ENCODE results near the gene UROC1. TPM values are rescaled to one million over a fixed set of nuclear protein-coding genes. Genes with fewer than 3 reads are reported as not detected.

Gene UROC1
- total RNA-seq, 1 experiment from 2014 or later: not detected

GRCh38 chr3:126442856-126443242, 74.7 kb downstream of the UROC1 start:
- Histone ChIP-seq H3K4me1 (ENCODE audit: low read length) (no peaks in the 10 kb centered on the region), H3K9me3 (ENCODE audit: low read length) (no peaks in the 10 kb centered on the region), H3K36me3 (ENCODE audit: insufficient read depth, low read length) (no peaks in the 10 kb centered on the region; the same call in 1 of the 2 replicates), H3K9me2 (replicated peaks; ENCODE audit: insufficient read depth, low read length) (no peaks in the 10 kb centered on the region), H2AFZ (ENCODE audit: low read length) (no peak overlapping the region), H4K20me1 (ENCODE audit: insufficient read depth, low read depth, low read length) (0 out of 2 replicates have a peak, but pooled peaks cover 6% of the 10 kb centered on the region), H3K79me2 (ENCODE audit: low read length) (peaks cover 4% of the 10 kb centered on the region; the same call in 1 of the 2 replicates), H3K27me3 (ENCODE audit: low read length) (no peaks in the 10 kb centered on the region), H3K4me2 (ENCODE audit: low read depth, low read length, poor library complexity, severe bottlenecking) (no peak overlapping the region), H3K27ac (ENCODE audit: low read length) (no peak overlapping the region), H3K9ac (ENCODE audit: low read length) (no peak overlapping the region), H3K4me3 (ENCODE audit: low read length) (no peak overlapping the region)
- no peak for DNase-seq

- no peaks in the 10 kb centered on the region for H3K27me3 ChIP-seq (ENCODE audit: low read length)
- H4K20me1 ChIP-seq (ENCODE audit: insufficient read depth, low read depth, low read length): 0 out of 2 replicates have a peak, but pooled peaks cover 6% of the 10 kb centered on the region
- no peak overlapping the region for H3K27ac ChIP-seq (ENCODE audit: low read length)
Measured at GRCh38 chr3:126442094-126442855, 75.3 kb downstream of the UROC1 start.

GRCh38 chr3:126441256-126441880, 76.2 kb downstream of the UROC1 start:
- Histone ChIP-seq H3K36me3 (ENCODE audit: insufficient read depth, low read length) (no peaks in the 10 kb centered on the region; the same call in 1 of the 2 replicates), H3K4me1 (ENCODE audit: low read length) (no peaks in the 10 kb centered on the region), H3K9me3 (ENCODE audit: low read length) (no peaks in the 10 kb centered on the region), H3K79me2 (ENCODE audit: low read length) (peaks cover 4% of the 10 kb centered on the region; the same call in 1 of the 2 replicates), H3K27me3 (ENCODE audit: low read length) (no peaks in the 10 kb centered on the region), H3K4me3 (ENCODE audit: low read length) (no peak overlapping the region), H3K9ac (ENCODE audit: low read length) (no peak overlapping the region), H3K4me2 (ENCODE audit: low read depth, low read length, poor library complexity, severe bottlenecking) (no peak overlapping the region), H3K9me2 (replicated peaks; ENCODE audit: insufficient read depth, low read length) (no peaks in the 10 kb centered on the region), H3K27ac (ENCODE audit: low read length) (no peak overlapping the region), H4K20me1 (ENCODE audit: insufficient read depth, low read depth, low read length) (0 out of 2 replicates have a peak, but pooled peaks cover 6% of the 10 kb centered on the region), H2AFZ (ENCODE audit: low read length) (no peak overlapping the region)
- no peak for DNase-seq

More at GRCh38 chr3:126442094-126442855, 75.3 kb downstream of the UROC1 start:
- Histone ChIP-seq H3K9me3 (ENCODE audit: low read length) (no peaks in the 10 kb centered on the region), H3K79me2 (ENCODE audit: low read length) (peaks cover 4% of the 10 kb centered on the region; the same call in 1 of the 2 replicates), H3K9ac (ENCODE audit: low read length) (no peak overlapping the region), H3K9me2 (replicated peaks; ENCODE audit: insufficient read depth, low read length) (no peaks in the 10 kb centered on the region), H3K36me3 (ENCODE audit: insufficient read depth, low read length) (no peaks in the 10 kb centered on the region; the same call in 1 of the 2 replicates), H3K4me2 (ENCODE audit: low read depth, low read length, poor library complexity, severe bottlenecking) (no peak overlapping the region), H2AFZ (ENCODE audit: low read length) (no peak overlapping the region), H3K4me1 (ENCODE audit: low read length) (no peaks in the 10 kb centered on the region), H3K4me3 (ENCODE audit: low read length) (no peak overlapping the region)
- no peak for DNase-seq

- Histone ChIP-seq H3K9me3 (ENCODE audit: low read length) (no peaks in the 10 kb centered on the region), H3K27ac (ENCODE audit: low read length) (no peak overlapping the region), H3K4me2 (ENCODE audit: low read depth, low read length, poor library complexity, severe bottlenecking) (no peak overlapping the region), H3K27me3 (ENCODE audit: low read length) (no peaks in the 10 kb centered on the region), H3K4me1 (ENCODE audit: low read length) (no peaks in the 10 kb centered on the region), H3K9me2 (replicated peaks; ENCODE audit: insufficient read depth, low read length) (no peaks in the 10 kb centered on the region), H4K20me1 (ENCODE audit: insufficient read depth, low read depth, low read length) (0 out of 2 replicates have a peak, but pooled peaks cover under 1% of the 10 kb centered on the region), H3K9ac (ENCODE audit: low read length) (no peak overlapping the region), H3K4me3 (ENCODE audit: low read length) (no peak overlapping the region), H3K79me2 (ENCODE audit: low read length) (peaks cover 1% of the 10 kb centered on the region; the same call in 1 of the 2 replicates), H3K36me3 (ENCODE audit: insufficient read depth, low read length) (no peaks in the 10 kb centered on the region; the same call in 1 of the 2 replicates), H2AFZ (ENCODE audit: low read length) (no peak overlapping the region)
- no peak for DNase-seq
Measured at GRCh38 chr3:126440709-126440995, 76.9 kb downstream of the UROC1 start.

GRCh38 chr3:126439968-126440708, 77.4 kb downstream of the UROC1 start:
- H3K4me2 ChIP-seq (ENCODE audit: low read depth, low read length, poor library complexity, severe bottlenecking): no peak overlapping the region
- no peaks in the 10 kb centered on the region; the same call in 1 of the 2 replicates for H3K36me3 ChIP-seq (ENCODE audit: insufficient read depth, low read length)
- no peak overlapping the region for H3K9ac ChIP-seq (ENCODE audit: low read length)
- no peaks in the 10 kb centered on the region for H3K9me2 ChIP-seq (replicated peaks; ENCODE audit: insufficient read depth, low read length)
- H3K4me1 ChIP-seq (ENCODE audit: low read length): no peaks in the 10 kb centered on the region
- no peak for DNase-seq
- no peaks in the 10 kb centered on the region for H3K9me3 ChIP-seq (ENCODE audit: low read length)
- H3K27ac ChIP-seq (ENCODE audit: low read length): no peak overlapping the region
- no peaks in the 10 kb centered on the region for H3K27me3 ChIP-seq (ENCODE audit: low read length)
- H4K20me1 ChIP-seq (ENCODE audit: insufficient read depth, low read depth, low read length): no peaks in the 10 kb centered on the region
- no peak overlapping the region for H3K4me3 ChIP-seq (ENCODE audit: low read length)
- H2AFZ ChIP-seq (ENCODE audit: low read length): no peak overlapping the region
- no peaks in the 10 kb centered on the region for H3K79me2 ChIP-seq (ENCODE audit: low read length)

- Histone ChIP-seq H3K79me2 (ENCODE audit: low read length) (no peaks in the 10 kb centered on the region), H3K4me3 (ENCODE audit: low read length) (no peak overlapping the region), H3K27me3 (ENCODE audit: low read length) (no peaks in the 10 kb centered on the region), H4K20me1 (ENCODE audit: insufficient read depth, low read depth, low read length) (no peaks in the 10 kb centered on the region), H3K4me2 (ENCODE audit: low read depth, low read length, poor library complexity, severe bottlenecking) (no peak overlapping the region), H3K36me3 (ENCODE audit: insufficient read depth, low read length) (no peaks in the 10 kb centered on the region; the same call in 1 of the 2 replicates), H3K9ac (ENCODE audit: low read length) (no peak overlapping the region), H2AFZ (ENCODE audit: low read length) (no peak overlapping the region), H3K9me2 (replicated peaks; ENCODE audit: insufficient read depth, low read length) (no peaks in the 10 kb centered on the region), H3K9me3 (ENCODE audit: low read length) (no peaks in the 10 kb centered on the region), H3K4me1 (ENCODE audit: low read length) (no peaks in the 10 kb centered on the region), H3K27ac (ENCODE audit: low read length) (no peak overlapping the region)
- DNase-seq: no peak
Measured at GRCh38 chr3:126439346-126439967, 78.1 kb downstream of the UROC1 start.

- DNase-seq: no peak
- Histone ChIP-seq H4K20me1 (ENCODE audit: insufficient read depth, low read depth, low read length) (no peaks in the 10 kb centered on the region), H3K27ac (ENCODE audit: low read length) (no peak overlapping the region), H3K4me3 (ENCODE audit: low read length) (no peak overlapping the region), H2AFZ (ENCODE audit: low read length) (no peak overlapping the region), H3K4me1 (ENCODE audit: low read length) (no peaks in the 10 kb centered on the region), H3K9me2 (replicated peaks; ENCODE audit: insufficient read depth, low read length) (no peaks in the 10 kb centered on the region), H3K4me2 (ENCODE audit: low read depth, low read length, poor library complexity, severe bottlenecking) (no peak overlapping the region), H3K36me3 (ENCODE audit: insufficient read depth, low read length) (no peaks in the 10 kb centered on the region), H3K79me2 (ENCODE audit: low read length) (no peaks in the 10 kb centered on the region), H3K27me3 (ENCODE audit: low read length) (no peaks in the 10 kb centered on the region), H3K9me3 (ENCODE audit: low read length) (no peaks in the 10 kb centered on the region), H3K9ac (ENCODE audit: low read length) (no peak overlapping the region)
Measured at GRCh38 chr3:126438746-126439145, 78.8 kb downstream of the UROC1 start.
